SK-N-MC (cell line): ENCODE results near the gene ADAM10.

Source experiments
- DNase-seq: peaks from one replicate; pipeline ENCODE4 v3.0.0-alpha.2; 2011; ENCODE audit warnings: low read depth, low spot score
- H3K27ac ChIP-seq: fragments of 200-600 bp; sonication (generic); 2 replicates; pipeline ENCODE4 v1.5.1; 2016; ENCODE audit warnings: mixed run types
- H3K36me3 ChIP-seq: fragments of 200-600 bp; sonication (generic); 2 replicates; pipeline ENCODE4 v1.6.1; 2017; ENCODE audit warnings: antibody characterized with exemption, low read length, mixed read lengths; ENCODE audit not compliant: insufficient read depth
- H3K4me3 ChIP-seq: fragments of 200-600 bp; sonication (generic); 2 replicates; pipeline ENCODE4 v1.5.1; 2016
- H3K9ac ChIP-seq: fragments of 200-600 bp; sonication (generic); 2 replicates; pipeline ENCODE4 v1.8.0; 2017; ENCODE audit warnings: mixed run types, mixed read lengths; ENCODE audit not compliant: insufficient read length
- H3K9me3 ChIP-seq: fragments of 200-600 bp; sonication (generic); 2 replicates; pipeline ENCODE4 v1.6.1; 2017; ENCODE audit warnings: low read depth, mild to moderate bottlenecking, antibody characterized with exemption, low read length, moderate library complexity, mixed read lengths
- EZH2 ChIP-seq: fragments of 200-600 bp; sonication (generic); IDR thresholded peaks from one replicate; pipeline ENCODE4 v1.6.1; 2017; ENCODE audit warnings: antibody characterized with exemption
- FOXP2 ChIP-seq: optimal IDR thresholded peaks from 2 replicates; pipeline ENCODE3; 2011; ENCODE audit warnings: mild to moderate bottlenecking, moderate library complexity; ENCODE audit not compliant: insufficient read depth; ENCODE audit errors: extremely low read length, control extremely low read depth
- POLR2AphosphoS5 ChIP-seq: IDR thresholded peaks from 2 replicates; pipeline ENCODE4 v1.6.1; 2012; ENCODE audit warnings: mild to moderate bottlenecking, low read depth, low read length, borderline replicate concordance

The ADAM10 gene

DNA sequence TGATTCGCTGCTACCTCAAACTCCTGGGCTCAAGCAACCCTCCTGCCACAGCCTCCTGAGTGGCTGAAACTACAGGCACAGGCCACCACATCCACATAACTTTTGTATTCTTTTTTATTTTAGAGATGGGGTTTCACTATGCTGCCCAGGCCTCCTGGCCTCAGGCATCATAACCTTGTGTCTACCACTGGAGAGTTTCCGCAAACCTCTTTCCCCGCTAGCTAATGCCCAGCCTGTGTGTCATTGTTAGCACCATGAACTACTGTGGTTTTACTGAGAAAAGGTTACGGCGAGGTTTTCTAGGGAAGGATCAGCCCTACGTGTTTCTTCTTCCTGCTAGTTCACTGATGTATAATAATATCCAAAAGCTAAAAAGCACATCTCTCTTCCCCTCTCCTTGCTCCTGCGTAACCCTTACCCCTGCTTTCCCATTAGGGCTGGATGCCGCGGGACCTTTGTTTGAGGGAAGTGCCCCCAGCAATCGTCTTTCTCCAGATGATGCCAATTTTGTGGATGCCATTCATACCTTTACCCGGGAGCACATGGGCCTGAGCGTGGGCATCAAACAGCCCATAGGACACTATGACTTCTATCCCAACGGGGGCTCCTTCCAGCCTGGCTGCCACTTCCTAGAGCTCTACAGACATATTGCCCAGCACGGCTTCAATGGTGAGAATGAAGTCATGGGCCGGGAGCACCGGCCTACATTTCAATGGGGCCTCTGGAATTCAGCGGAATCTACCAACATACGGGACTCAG is 204.0 kb downstream of the ADAM10 start:
- Histone ChIP-seq H3K9ac (no peak overlapping the region), H3K9me3 (no peaks in the 10 kb centered on the region), H3K27ac (no peak overlapping the region), H3K36me3 (no peaks in the 10 kb centered on the region), H3K4me3 (no peak overlapping the region)
- no peak for TF ChIP-seq EZH2
- TF ChIP-seq FOXP2, result no peak
- no peak for TF ChIP-seq POLR2AphosphoS5
- DNase-seq, result no peak

DNA sequence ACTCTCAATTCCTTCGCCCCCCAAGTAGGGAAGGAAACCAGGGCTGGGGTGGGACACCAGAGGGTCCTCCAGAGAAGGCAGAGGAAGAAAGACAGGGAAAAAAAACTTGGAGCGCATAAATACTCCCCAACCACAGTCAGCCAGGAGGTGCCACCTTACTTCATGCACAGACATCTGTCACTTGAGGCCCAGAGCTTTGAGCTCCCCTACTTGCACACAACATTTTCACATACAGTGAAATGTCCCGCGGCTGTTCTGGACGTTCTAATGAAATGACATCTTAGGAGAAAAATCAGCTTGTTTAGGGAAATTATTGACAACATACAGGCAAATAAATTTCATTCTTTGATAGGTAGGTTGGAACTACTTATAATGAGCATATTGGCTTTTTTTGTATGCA is 204.8 kb downstream of the ADAM10 start:
- no peaks in the 10 kb centered on the region for H3K9me3 ChIP-seq

DNA sequence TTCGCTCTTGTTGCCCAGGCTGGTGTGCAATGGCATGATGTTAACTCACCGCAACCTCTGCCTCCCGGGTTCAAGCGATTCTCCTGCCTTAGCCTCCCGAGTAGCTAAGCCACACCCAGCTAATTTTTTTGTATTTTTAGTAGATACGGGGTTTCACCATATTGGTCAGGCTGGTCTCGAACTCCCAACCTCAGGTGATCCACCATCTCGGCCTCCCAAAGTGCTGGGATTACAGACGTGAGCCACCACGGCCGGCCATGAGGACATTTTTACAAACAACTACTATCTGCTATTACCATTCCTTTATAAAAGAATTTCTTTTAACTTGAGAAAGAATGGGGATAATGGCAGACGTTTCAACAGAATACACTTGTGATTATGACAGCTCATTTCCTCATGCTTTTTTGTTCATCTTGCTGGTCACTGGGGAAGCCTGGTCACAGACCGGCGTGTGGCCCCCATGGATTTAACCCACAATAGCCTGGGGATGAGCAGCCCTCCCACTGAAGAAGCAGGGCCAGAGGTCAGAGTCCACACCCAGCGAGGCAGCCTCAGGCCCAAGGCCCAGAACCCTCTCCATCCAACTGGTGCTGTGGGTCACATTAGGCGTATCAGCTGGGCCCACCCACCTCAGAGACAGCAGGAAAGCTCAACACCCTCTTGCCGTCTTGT is 205.7 kb downstream of the ADAM10 start:
- no peak overlapping the region for H3K9ac ChIP-seq
- H3K27ac ChIP-seq, result no peak overlapping the region

More for the DNA sequence above, 204.8 kb downstream of the ADAM10 start:
- no peak overlapping the region for H3K4me3 ChIP-seq
- TF ChIP-seq POLR2AphosphoS5 (no peak), EZH2 (no peak), FOXP2 (no peak)
- no peak overlapping the region for H3K9ac ChIP-seq
- H3K36me3 ChIP-seq, result no peaks in the 10 kb centered on the region
- H3K27ac ChIP-seq, result no peak overlapping the region
- no peak for DNase-seq

DNA sequence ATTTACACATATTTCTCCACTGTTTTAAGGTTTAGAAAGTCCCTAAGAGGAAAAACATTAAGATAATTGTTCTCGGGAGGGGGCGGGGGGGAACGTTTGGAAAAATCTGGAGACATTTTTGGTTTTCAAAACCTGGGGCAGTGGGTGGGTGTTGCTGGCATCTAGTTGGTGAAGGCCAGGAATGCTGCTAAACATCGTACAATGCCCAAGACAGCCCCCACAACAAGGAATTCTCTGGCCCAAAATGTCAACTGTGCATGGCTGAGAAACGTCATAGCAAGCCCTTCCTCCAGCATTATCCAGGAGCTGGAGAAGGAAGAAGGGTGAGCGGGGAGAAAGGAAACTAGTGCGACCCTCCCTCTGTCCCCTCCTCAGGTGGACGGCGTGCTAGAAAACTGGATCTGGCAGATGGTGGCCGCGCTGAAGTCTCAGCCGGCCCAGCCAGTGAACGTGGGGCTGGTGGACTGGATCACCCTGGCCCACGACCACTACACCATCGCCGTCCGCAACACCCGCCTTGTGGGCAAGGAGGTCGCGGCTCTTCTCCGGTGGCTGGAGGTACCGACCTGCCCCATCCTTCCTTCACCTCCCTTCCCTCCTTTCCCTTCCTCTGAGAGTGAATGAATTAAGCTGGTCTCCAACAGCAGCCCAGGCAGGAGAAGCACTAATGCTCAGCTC is 208.0 kb downstream of the ADAM10 start:
- Histone ChIP-seq H3K4me3 (no peak overlapping the region), H3K9ac (no peak overlapping the region), H3K9me3 (no peaks in the 10 kb centered on the region), H3K36me3 (no peaks in the 10 kb centered on the region), H3K27ac (no peak overlapping the region)
- DNase-seq, result no peak
- no peak for TF ChIP-seq POLR2AphosphoS5
- no peak for TF ChIP-seq EZH2
- TF ChIP-seq FOXP2, result no peak

More for the DNA sequence above, 205.7 kb downstream of the ADAM10 start:
- TF ChIP-seq POLR2AphosphoS5 (no peak), FOXP2 (no peak), EZH2 (no peak)
- H3K36me3 ChIP-seq, result no peaks in the 10 kb centered on the region
- no peaks in the 10 kb centered on the region for H3K9me3 ChIP-seq
- no peak for DNase-seq
- H3K4me3 ChIP-seq, result no peak overlapping the region

DNA sequence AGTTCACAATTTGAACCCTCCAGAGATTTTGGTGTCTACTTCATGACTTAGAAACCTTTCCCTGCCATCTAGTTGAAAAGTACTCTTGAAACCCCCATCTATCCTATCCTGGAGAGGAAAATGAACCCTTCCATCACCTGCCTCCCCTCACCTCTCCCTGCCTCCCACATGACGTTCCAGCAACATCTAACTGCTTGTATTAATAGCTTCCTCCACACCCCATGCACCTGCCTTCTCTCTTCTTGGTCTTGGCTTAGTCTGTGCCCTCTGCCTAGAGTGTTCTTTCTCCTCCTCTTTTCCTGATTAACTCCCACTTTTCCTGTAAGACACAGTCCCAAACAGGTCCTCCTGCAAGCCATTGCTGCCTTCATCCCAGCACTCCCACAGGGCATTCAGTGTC is 210.0 kb downstream of the ADAM10 start:
- Histone ChIP-seq H3K9me3 (no peaks in the 10 kb centered on the region), H3K9ac (no peak overlapping the region), H3K4me3 (no peak overlapping the region), H3K27ac (no peak overlapping the region), H3K36me3 (no peaks in the 10 kb centered on the region)
- DNase-seq, result no peak
- TF ChIP-seq FOXP2 (no peak), EZH2 (no peak), POLR2AphosphoS5 (no peak)

DNA sequence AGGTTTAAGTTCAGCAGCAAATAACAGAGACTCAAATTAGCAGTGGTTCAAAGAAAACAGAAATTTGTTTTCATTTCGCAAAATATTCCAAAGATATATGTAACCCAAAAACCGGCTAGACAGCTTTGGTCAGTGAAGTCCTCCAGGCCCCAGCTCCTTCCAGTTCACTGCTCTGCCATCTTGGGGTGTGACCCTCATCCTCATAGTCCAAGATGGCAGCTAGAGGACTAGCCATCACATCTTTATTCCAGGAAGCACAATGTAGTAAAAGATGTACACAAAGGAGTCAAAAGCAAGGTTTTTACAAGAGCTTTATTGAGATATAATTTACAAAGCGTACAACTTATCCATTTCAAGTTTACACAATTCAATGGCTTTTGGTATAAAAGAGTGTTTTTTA is 210.6 kb downstream of the ADAM10 start:
- H3K36me3 ChIP-seq, result no peaks in the 10 kb centered on the region
- H3K9me3 ChIP-seq, result no peaks in the 10 kb centered on the region
- TF ChIP-seq POLR2AphosphoS5 (no peak), EZH2 (no peak), FOXP2 (no peak)
- no peak for DNase-seq
- H3K4me3 ChIP-seq, result no peak overlapping the region
- H3K9ac ChIP-seq, result no peak overlapping the region
- H3K27ac ChIP-seq, result no peak overlapping the region
